ENCODE measurements around the gene CDK3. TPM values are rescaled to one million over a fixed set of nuclear protein-coding genes. Genes with fewer than 3 reads are reported as not detected.

The CDK3 gene
- total RNA-seq, 2 experiments from 2014 or later, result 7.3 to 12.8 TPM

DNA sequence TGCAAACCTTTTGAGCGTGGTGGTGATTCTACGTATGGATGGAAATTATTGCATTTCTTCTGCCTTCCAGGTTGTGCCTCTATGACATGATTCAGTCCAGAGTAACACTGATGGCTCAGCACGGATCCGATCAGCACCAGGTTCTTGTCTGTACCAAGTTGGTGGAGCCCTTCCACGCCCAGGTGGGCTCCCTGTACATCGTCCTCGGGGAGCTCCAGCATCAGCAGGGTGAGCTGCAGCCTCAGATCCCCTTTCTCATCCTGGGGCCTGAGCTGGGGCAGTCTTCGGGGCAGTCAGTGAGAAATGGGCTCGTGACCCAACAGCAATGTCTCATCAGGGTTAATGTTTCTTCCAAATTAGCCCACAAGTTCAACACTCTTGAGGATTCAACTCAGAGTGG lies 9.3 kb upstream of the CDK3 start:
- Histone ChIP-seq H4K20me1 (ENCODE audit: insufficient read depth, low read length) (no peaks in the 10 kb centered on the region), H2AFZ (ENCODE audit: low read length) (no peak overlapping the region), H3K36me3 (ENCODE audit: insufficient read depth, low read length) (peaks cover 34% of the 10 kb centered on the region), H3K4me3 (ENCODE audit: low read depth, low read length, poor library complexity, severe bottlenecking) (no peak overlapping the region), H3K27ac (ENCODE audit: low read depth, low read length, poor library complexity, severe bottlenecking) (peak overlapping the region; percentile 48), H3K4me2 (ENCODE audit: low read length) (no peak overlapping the region), H3K9me3 (ENCODE audit: low read length) (no peaks in the 10 kb centered on the region), H3K4me1 (ENCODE audit: insufficient read depth, low read length, poor library complexity, severe bottlenecking) (peaks cover 11% of the 10 kb centered on the region), H3K9me2 (ENCODE audit: insufficient read depth, low read length) (no peaks in the 10 kb centered on the region), H3K79me2 (ENCODE audit: insufficient read depth, low read depth, low read length) (no peaks in the 10 kb centered on the region)
- CTCF ChIA-PET (ENCODE audit: unreplicated experiment), result no interaction called here
- no TSS peak for BruUV-seq (replicated peaks)
- TF ChIP-seq EZH2phosphoT487 (IDR thresholded peaks at IDR 0.05; ENCODE audit: borderline replicate concordance, low read depth, low read length) (no peak), CTCF (conservative IDR thresholded peaks at IDR 0.05; ENCODE audit: low read length) (no peak)
- POLR2A ChIA-PET, result interaction anchor here (0.6 to 1.3 kb wide), 7 partner anchors 10 to 306 kb away, joined by 3 to 8 read pairs (median 4); no protein-coding TSS in a partner anchor
- DNase-seq (ENCODE audit: low spot score), result no peak
- intact Hi-C loops (cut with micrococcal nuclease; ENCODE audit: unreplicated experiment), result no loop called here

DNA sequence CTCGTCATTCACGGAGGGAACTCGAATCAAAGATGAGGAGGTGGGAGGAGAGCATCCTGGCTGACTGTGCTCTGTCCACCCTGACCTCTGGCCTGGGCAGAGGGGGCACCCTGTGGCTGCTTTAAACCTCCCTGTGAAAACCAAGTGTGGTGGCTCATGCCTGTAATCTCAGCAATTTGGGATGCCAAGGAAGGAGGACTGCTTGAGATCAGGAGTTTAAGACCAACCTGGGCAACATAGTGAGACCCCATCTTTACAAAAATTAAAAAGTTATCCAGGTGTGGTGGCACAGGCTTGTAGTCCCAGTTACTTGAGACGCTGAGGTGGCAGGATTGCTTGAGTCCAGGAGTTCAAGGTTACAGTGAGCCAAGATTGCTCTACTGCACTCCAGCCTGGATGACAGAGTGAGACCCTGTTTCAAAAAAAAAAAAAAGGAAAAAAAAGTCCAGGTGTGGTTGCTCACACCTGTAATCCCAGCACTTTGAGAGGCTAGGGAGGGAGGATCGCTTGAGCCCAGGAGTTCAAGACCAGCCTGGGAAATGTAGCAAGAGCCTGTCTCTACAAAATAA lies 5.8 kb upstream of the CDK3 start:
- Histone ChIP-seq H2AFZ (ENCODE audit: low read length) (no peak overlapping the region), H3K4me2 (ENCODE audit: low read length) (no peak overlapping the region), H3K4me1 (ENCODE audit: insufficient read depth, low read length, poor library complexity, severe bottlenecking) (peaks cover 23% of the 10 kb centered on the region), H3K9me2 (ENCODE audit: insufficient read depth, low read length) (no peaks in the 10 kb centered on the region), H3K27ac (ENCODE audit: low read depth, low read length, poor library complexity, severe bottlenecking) (no peak overlapping the region), H3K79me2 (ENCODE audit: insufficient read depth, low read depth, low read length) (no peaks in the 10 kb centered on the region), H3K36me3 (ENCODE audit: insufficient read depth, low read length) (peaks cover 31% of the 10 kb centered on the region), H3K9me3 (ENCODE audit: low read length) (no peaks in the 10 kb centered on the region), H3K4me3 (ENCODE audit: low read depth, low read length, poor library complexity, severe bottlenecking) (no peak overlapping the region), H4K20me1 (ENCODE audit: insufficient read depth, low read length) (no peaks in the 10 kb centered on the region)
- intact Hi-C loops (cut with micrococcal nuclease; ENCODE audit: unreplicated experiment), result no loop called here
- POLR2A ChIA-PET, result interaction anchor here (0.6 to 1.5 kb wide), 3 partner anchors 34 to 85 kb away, joined by 3 read pairs; no protein-coding TSS in a partner anchor
- no peak for DNase-seq (ENCODE audit: low spot score)
- no peak for TF ChIP-seq EZH2phosphoT487 (IDR thresholded peaks at IDR 0.05; ENCODE audit: borderline replicate concordance, low read depth, low read length)
- no peak for TF ChIP-seq CTCF (conservative IDR thresholded peaks at IDR 0.05; ENCODE audit: low read length)
- no TSS peak for BruUV-seq (replicated peaks)
- CTCF ChIA-PET (ENCODE audit: unreplicated experiment), result no interaction called here

GRCh38 chr17:75995385-75995925 lies 5.2 kb upstream of the CDK3 start:
- ChIA-PET POLR2A (interaction anchor here (0.7 to 1.5 kb wide), 2 partner anchors 34 to 54 kb away, joined by 3 read pairs; no protein-coding TSS in a partner anchor), CTCF (ENCODE audit: unreplicated experiment) (no interaction called here)
- peaks cover 28% of the 10 kb centered on the region for H3K4me1 ChIP-seq (ENCODE audit: insufficient read depth, low read length, poor library complexity, severe bottlenecking)
- TF ChIP-seq CTCF (conservative IDR thresholded peaks at IDR 0.05; ENCODE audit: low read length) (no peak), EZH2phosphoT487 (IDR thresholded peaks at IDR 0.05; ENCODE audit: borderline replicate concordance, low read depth, low read length) (no peak)
- H3K27ac ChIP-seq (ENCODE audit: low read depth, low read length, poor library complexity, severe bottlenecking), result no peak overlapping the region
- intact Hi-C loops (cut with micrococcal nuclease; ENCODE audit: unreplicated experiment), result no loop called here
- no peaks in the 10 kb centered on the region for H4K20me1 ChIP-seq (ENCODE audit: insufficient read depth, low read length)
- no TSS peak for BruUV-seq (replicated peaks)
- H3K36me3 ChIP-seq (ENCODE audit: insufficient read depth, low read length), result peaks cover 31% of the 10 kb centered on the region
- no peaks in the 10 kb centered on the region for H3K9me3 ChIP-seq (ENCODE audit: low read length)
- no peaks in the 10 kb centered on the region for H3K9me2 ChIP-seq (ENCODE audit: insufficient read depth, low read length)
- DNase-seq (ENCODE audit: low spot score), result no peak
- no peaks in the 10 kb centered on the region for H3K79me2 ChIP-seq (ENCODE audit: insufficient read depth, low read depth, low read length)
- H3K4me3 ChIP-seq (ENCODE audit: low read depth, low read length, poor library complexity, severe bottlenecking), result no peak overlapping the region
- no peak overlapping the region for H2AFZ ChIP-seq (ENCODE audit: low read length)
- H3K4me2 ChIP-seq (ENCODE audit: low read length), result no peak overlapping the region
